Gastrocnemius medialis (tissue), 4 donors: Measurements from ENCODE around the gene CAV1.

Experiments used
- CTCF ChIP-seq, 5 experiments: fragments of 450-650 bp in 3 of 5; fragments of 200-600 bp in 2 of 5; sonication (generic) in 2 of 5; IDR thresholded peaks in 4 of 5; conservative IDR thresholded peaks in 1 of 5; 1 replicate in 4 of 5; 2 replicates in 1 of 5; pipeline ENCODE4 v1.5.1; 2016 to 2019; ENCODE audit warnings: antibody characterized with exemption in 5 of 5, mild to moderate bottlenecking in 3 of 5, moderate library complexity in 3 of 5
- POLR2A ChIP-seq, 2 donors: fragments of 450-650 bp; IDR thresholded peaks; one replicate each; pipeline ENCODE4 v1.6.1; 2017; ENCODE audit warnings: antibody characterized with exemption in 2 of 2, mild to moderate bottlenecking in 2 of 2, moderate library complexity in 2 of 2

GRCh38 chr7:116565981-116566380, 41.1 kb downstream of the CAV1 start:
- TF ChIP-seq POLR2A (IDR thresholded peaks at IDR 0.05) (no peak), CTCF (IDR thresholded peaks at IDR 0.05 in 4 of 5, conservative IDR thresholded peaks at IDR 0.05 in 1 of 5) (no peak)
